HG03575 (cell line): Measurements from ENCODE around the gene SCAF11.

Source experiments
- ATAC-seq: cut with Tn5 transposase; IDR thresholded peaks from one replicate; pipeline ENCODE4 v1.9.1; 2021; ENCODE audit not compliant: unreplicated experiment, insufficient number of reproducible peaks, low FRiP score; ENCODE audit errors: extremely low read depth

Gene SCAF11

GRCh38 chr12:45872446-45872845 lies 117.9 kb downstream of the SCAF11 start:
- ATAC-seq, result no peak
